GM21390 (cell line): ENCODE data around the gene PRRT3.
"Not testable (repeated sequence)": the region's sequence is repeated elsewhere in the genome, so short reads cannot be mapped to it uniquely, and the experiment has no call there.

Source experiments
- ATAC-seq: cut with Tn5 transposase; IDR thresholded peaks from one replicate; pipeline ENCODE4 v1.9.1; 2021; ENCODE audit not compliant: unreplicated experiment

PRRT3 gene

DNA sequence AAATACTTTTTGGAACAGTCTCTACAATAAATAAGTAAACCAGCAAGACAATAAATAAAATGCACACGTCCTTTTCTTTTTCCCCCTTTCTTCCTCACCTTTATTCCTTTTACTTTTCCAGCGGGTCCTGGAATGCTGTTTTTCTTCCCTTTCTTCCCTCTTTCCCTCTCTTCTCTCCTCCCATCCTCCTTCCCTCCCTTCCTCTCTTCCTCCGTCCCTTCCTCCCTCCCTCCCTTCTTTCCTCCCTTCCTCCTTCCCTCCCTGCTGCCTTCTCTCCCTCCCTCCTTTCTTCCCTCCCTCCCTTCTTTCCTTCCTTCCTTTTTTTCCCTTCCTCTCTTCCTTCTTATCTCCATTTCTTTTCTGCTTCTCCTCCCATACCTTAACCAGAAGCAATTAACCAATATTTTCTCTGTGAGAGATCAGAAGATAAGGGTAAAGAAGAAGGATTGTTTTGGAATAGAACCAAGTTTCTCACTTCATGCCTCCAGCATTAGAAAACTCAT lies 52.9 kb downstream of the PRRT3 start:
- no peak for ATAC-seq

DNA sequence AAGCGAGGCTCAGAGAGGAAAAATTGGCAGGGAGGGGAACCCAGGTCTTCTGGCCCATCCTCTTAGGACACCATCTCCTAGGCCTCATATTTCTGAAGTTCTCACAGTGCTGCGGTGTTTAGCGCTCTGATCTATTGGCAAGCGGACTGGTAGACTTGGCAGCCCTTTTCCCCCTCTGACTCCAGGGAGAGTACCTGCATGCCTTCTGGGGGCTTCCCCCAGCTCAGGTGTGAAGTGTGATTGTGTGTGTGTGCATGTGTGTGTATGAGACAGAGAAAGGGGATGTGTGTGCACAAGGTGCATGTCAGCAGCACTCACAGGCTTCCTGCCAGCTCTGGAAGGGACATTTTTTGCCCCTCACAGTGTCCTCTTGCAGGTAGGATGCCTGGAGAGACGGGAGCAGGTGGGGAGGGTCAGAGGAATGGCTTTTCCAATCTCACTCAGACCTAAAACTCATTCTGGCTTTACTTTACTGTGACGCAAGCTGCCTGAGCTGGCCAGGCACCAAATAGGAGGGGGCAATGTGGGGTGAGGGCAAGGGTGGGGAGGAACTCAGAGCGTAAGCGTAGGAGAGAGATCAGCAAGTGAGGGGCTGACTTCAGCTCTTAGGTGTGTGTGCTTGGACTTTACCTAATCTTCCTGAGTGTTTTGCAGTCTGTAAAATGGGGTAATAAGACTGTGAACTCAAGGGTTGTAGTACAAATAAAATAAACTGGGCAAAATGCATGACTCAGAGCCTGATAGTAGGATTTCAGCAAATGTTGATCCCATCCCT lies 53.6 kb downstream of the PRRT3 start:
- no peak for ATAC-seq

DNA sequence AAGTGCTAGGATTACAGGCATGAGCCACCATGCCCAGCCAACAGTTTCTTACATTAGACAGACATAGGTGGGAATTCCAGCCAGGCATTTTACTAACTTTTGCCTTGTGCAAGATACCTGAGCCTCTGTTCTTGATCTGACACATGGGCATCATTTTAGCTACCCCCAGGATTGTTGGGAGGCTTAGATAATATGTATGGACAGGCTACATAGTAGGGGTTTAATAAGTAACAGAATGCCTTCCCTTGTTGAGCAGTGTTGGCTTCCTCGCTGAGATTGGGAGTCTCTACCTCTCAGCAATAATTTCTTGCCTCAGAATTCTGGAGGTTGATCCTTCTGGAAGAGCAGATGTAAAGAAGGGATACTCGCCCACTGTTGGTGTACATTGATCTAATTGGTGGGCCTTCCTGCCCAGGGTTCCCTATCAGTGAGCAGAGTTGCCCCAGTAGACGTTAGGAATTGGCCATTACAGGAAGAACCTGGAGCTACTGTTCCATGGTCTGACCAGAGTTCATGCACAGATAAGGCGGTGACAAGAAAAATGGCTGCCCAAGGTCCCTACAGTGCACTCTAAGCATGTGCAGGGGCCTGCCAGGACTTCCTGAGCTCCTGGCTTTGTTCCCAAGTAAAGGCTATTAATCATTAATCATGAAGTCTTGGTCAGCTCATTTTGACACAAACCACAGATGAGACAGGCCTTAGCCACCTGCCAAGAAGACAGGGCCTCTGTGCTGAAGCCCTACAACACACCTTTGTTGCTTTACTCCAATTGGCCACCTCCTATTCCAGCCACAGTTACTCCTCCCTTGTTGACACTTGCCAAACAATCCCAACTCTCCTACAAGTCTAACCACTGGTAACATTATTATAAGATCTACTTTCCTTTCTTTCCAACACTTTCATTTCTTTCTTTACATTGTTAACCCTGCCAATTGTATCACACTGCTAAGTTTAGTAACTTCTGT lies 54.5 kb downstream of the PRRT3 start:
- ATAC-seq, result no peak

DNA sequence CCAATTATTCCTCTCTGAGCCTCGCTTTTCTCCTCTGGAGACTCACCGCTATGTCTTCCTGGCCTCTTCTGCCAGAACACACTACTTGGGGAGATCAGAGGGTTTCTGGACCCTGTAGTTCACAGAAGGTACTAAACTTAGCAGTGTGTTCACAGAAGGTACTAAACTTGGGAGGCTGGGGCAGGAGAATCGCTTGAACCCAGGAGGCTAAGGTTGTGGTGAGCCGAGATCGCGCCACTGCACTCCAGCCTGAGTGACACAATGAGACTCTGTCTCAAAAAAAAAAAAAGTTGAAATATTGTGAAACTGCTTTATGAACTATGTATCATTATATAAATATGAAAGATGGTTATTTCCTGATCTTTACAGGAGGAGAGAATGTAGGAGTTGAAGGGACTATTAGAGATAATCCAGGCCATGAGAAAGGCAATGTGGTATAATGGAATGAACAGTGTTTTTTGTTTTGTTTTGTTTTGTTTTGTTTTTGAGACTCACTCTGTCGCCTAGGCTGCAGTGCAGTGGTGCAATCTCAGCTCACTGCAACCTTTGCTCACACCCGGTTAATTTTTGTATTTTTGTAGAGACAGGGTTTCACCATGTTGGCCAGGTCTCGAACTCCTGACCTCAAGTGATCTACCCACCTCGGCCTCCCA lies 55.3 kb downstream of the PRRT3 start:
- ATAC-seq, result not testable (repeated sequence)

DNA sequence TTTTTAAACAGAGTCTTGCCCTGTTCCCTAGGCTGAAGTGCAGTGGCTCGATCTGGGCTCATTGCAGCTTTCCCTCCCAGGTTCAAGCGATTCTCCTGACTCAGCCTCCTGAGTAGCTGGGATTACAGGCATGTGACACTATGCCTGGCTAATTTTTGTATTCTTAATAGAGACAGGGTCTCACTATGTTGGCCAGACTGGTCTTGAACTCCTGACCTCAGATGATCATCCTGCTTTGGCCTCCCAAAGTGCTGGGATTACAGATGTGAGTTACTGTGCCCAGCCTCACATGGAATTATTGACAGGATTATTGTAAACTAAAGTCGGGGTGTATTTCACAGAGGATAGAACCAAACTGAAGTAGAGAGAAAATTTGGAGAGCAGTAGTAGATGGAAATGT lies 56.5 kb downstream of the PRRT3 start:
- ATAC-seq, result not testable (repeated sequence)
